ENCODE results near the gene EEIG1. TPM values are rescaled to one million over a fixed set of nuclear protein-coding genes. Genes with fewer than 3 reads are reported as not detected.
A peak's percentile ranks its signal among the peaks of the same experiment; 100 is the strongest.

EEIG1 gene
- total RNA-seq, 4 donors from 2014 or later, result 18.3 to 34.7 (median 24.9) TPM

DNA sequence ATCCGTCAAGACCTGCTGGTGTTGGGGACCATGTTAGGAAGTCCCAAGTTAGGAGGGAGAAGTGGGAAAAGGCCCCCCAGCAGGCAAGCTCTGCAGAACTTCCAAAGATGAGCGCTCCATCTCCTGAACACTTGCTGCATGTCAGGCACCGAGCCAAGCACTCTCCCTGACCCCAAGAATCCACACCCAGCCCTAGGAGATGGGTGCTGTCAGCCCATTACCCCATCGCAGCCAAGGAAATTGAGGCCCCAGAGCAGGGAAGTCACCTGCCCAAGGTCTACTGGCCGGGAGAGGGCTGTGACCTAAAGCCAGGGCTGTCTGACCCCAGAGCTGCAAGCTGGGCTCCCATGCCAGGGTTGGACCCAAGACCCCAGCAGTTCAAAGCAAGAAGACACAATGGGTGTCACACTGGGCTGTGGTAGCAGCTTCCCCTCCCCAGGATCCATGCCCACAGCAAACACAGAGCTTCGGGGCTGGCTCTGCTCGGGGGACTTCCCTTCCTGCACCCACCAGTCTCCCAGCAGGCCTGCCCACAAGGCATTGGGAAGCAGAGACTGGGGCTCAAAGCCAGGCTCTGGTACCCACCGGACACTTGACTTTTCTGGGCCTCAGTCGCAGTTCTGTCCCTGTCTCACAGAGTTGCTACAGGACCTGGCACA, 13.5 kb downstream of the EEIG1 start:
- peak overlapping the region; percentile 81 to 96 (median 95) for H3K27ac ChIP-seq
- intact Hi-C loops (cut with DNase I), result no loop called here
- peaks cover 50 to 85% of the 10 kb centered on the region in 2 donors for H3K4me1 ChIP-seq
- no peak for TF ChIP-seq POLR2A (IDR thresholded peaks at IDR 0.05)
- TF ChIP-seq, protein P1, sequence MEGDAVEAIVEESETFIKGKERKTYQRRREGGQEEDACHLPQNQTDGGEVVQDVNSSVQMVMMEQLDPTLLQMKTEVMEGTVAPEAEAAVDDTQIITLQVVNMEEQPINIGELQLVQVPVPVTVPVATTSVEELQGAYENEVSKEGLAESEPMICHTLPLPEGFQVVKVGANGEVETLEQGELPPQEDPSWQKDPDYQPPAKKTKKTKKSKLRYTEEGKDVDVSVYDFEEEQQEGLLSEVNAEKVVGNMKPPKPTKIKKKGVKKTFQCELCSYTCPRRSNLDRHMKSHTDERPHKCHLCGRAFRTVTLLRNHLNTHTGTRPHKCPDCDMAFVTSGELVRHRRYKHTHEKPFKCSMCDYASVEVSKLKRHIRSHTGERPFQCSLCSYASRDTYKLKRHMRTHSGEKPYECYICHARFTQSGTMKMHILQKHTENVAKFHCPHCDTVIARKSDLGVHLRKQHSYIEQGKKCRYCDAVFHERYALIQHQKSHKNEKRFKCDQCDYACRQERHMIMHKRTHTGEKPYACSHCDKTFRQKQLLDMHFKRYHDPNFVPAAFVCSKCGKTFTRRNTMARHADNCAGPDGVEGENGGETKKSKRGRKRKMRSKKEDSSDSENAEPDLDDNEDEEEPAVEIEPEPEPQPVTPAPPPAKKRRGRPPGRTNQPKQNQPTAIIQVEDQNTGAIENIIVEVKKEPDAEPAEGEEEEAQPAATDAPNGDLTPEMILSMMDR (IDR thresholded peaks at IDR 0.05), result no peak
- 71 to 81% methylated on average over 3 to 8 of the region's 9 CpGs for WGBS, 2 donors
- no peaks in the 10 kb centered on the region for H3K27me3 ChIP-seq
- DNase-seq, result no peak
- H3K9me3 ChIP-seq, result no peaks in the 10 kb centered on the region
- H3K4me3 ChIP-seq (replicated peaks in 1 of 3), result no peak overlapping the region
- H3K36me3 ChIP-seq, result no peaks in the 10 kb centered on the region

DNA sequence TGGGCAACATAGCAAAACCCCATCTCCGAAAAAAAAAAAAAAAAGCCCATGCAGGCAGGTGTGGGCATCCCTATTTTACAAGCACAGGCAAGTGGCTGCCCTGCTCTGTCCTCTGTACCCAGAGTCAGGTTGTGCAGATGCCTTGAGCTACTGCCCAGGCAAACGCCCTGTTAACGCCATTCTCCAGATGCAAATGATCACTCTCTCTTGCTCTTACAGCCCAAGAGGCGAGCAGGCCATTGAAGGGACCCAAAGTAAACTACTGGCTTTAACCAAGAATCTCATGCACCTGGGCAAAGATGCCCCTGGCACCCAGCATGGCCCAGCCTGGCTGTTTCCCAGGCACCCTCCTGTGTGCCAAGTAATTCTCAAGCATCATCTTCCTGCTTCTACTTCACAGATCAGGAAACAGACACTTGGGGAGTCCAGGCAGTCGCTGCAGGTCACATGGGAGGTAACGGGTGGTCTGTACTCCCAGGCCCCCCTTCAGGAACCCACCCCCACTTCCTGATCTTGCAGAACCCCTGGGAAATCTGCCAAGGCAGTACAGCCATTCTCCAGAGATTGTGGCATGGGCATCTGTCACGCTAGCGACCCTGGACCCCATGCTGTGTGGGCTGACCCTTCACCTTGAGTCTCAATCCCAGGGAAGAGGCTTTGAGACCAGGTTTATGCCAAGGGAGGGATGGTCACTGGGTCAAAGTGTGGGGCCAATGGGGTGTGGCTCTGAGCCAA, 14.2 kb downstream of the EEIG1 start:
- intact Hi-C loops (cut with DNase I), result no loop called here
- TF ChIP-seq, protein P1 (IDR thresholded peaks at IDR 0.05), result no peak
- no peak for TF ChIP-seq POLR2A (IDR thresholded peaks at IDR 0.05)
- 24 to 41% methylated on average over 6 to 8 of the region's 8 CpGs for WGBS, 2 donors
- peak; percentile 88 to 89 for DNase-seq
- peak overlapping the region; percentile 93 to 96 (median 95) for H3K27ac ChIP-seq
- H3K9me3 ChIP-seq, result no peaks in the 10 kb centered on the region
- H3K27me3 ChIP-seq, result no peaks in the 10 kb centered on the region
- no peaks in the 10 kb centered on the region for H3K36me3 ChIP-seq
- H3K4me1 ChIP-seq, result peaks cover 43 to 78% of the 10 kb centered on the region in 2 donors
- H3K4me3 ChIP-seq (replicated peaks in 1 of 3), result no peak overlapping the region

DNA sequence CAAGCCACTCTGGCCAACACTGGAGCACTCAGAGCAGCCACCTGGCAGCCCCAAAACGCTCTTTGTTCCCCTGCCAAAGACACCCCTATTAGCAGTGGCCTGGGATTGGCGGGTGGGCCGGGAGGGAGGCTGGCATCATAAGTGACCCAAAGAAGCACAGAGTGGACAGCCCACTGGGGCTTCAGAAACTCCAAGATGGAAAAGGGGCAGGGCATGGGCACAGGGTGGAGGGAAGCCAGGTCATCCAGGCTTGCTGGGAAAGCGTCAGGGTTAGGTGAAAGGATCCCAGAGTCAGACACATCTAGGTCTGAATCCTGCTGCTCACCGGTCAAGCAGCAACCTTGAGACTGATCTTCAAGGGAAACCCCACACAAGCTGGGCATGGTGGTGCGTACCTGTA, 14.8 kb downstream of the EEIG1 start:
- no peak for DNase-seq
- Histone ChIP-seq H3K36me3 (no peaks in the 10 kb centered on the region), H3K27me3 (no peaks in the 10 kb centered on the region), H3K27ac (peak overlapping the region; percentile 93 to 96 (median 95)), H3K4me3 (replicated peaks in 1 of 3) (no peak overlapping the region), H3K9me3 (no peaks in the 10 kb centered on the region), H3K4me1 (peaks cover 43 to 72% of the 10 kb centered on the region in 2 donors)
- 48 to 64% methylated on average over 5 to 6 of the region's 6 CpGs for WGBS, 2 donors
- intact Hi-C loops (cut with DNase I), result no loop called here
- no peak for TF ChIP-seq POLR2A (IDR thresholded peaks at IDR 0.05)
- TF ChIP-seq, protein P1 (IDR thresholded peaks at IDR 0.05), result no peak

DNA sequence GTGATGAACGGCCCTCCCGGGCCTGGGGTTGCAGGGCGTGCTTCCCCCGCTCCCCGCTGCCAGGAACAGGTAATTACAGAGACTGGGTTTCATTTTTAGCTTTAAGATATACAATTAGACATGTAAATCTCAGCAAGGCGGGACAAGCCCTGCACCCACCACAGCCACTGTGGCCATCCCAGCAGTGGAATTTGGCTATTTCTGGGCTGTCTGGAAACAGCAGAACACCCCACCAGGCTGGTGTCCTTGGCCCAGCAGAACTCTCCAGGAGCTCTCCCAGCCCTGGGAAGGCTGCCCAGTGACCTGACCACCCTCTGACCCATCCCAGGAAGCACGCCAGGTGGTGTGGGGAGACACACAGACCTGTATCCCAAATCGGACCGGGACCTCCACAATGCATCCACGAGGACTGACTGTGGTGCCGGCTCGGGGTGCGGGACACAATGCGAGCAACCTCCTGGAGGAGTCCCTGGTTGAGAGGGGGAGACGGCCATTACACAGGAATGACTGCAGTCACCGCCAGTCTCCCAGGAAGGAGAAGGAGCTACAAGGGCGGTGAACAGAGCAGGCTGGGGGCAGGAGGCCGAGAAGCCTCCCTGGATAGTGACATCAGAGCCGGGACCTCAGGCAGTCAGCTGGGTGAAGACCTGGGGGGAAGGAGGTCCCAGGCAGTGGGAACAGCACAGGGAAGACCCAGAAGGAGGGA, 17.3 kb downstream of the EEIG1 start:
- TF ChIP-seq POLR2A (IDR thresholded peaks at IDR 0.05), result no peak
- Histone ChIP-seq H3K9me3 (no peaks in the 10 kb centered on the region), H3K4me3 (replicated peaks in 1 of 3) (no peak overlapping the region), H3K27ac (peak overlapping the region in 2 of 3 donors; percentile 95 to 96), H3K36me3 (no peaks in the 10 kb centered on the region), H3K4me1 (peaks cover 33 to 67% of the 10 kb centered on the region in 2 donors), H3K27me3 (no peaks in the 10 kb centered on the region)
- no peak for DNase-seq
- WGBS, 2 donors, result 73 to 75% methylated on average over 10 to 19 of the region's 19 CpGs
- intact Hi-C loops (cut with DNase I), result no loop called here

DNA sequence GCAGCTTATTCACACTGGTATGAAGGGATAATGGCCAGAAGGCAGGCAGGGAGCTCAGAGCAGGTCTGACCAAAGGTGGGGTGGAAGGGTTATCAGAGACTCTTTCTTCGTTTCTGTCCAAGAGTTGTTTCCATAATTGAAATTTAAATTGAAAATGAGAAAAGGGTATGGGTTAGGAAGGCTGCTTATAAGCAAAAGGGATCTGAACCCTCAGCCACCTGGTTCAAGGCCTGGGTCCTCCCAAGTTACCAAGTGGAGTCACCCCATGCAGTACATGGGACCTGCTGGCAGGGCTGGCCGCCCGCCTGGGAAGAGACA, 17.8 kb downstream of the EEIG1 start:
- Histone ChIP-seq H3K4me1 (peaks cover 29 to 66% of the 10 kb centered on the region in 2 donors), H3K27ac (peak overlapping the region in 1 of 3 donors; percentile 2), H3K9me3 (no peaks in the 10 kb centered on the region), H3K27me3 (no peaks in the 10 kb centered on the region), H3K36me3 (no peaks in the 10 kb centered on the region), H3K4me3 (replicated peaks in 1 of 3) (no peak overlapping the region)
- no peak for TF ChIP-seq POLR2A (IDR thresholded peaks at IDR 0.05)
- TF ChIP-seq, protein P1 (IDR thresholded peaks at IDR 0.05), result no peak
- WGBS, 2 donors, result 80 to 81% methylated on average over 3 of the region's 3 CpGs
- DNase-seq, result no peak
- intact Hi-C loops (cut with DNase I), result no loop called here
